Neural progenitor cell (in vitro differentiated cells): Measurements from ENCODE around the gene OPTC. TPM values are rescaled to one million over a fixed set of nuclear protein-coding genes. Genes with fewer than 3 reads are reported as not detected.
A peak's percentile ranks its signal among the peaks of the same experiment; 100 is the strongest.

Experiments
- DNase-seq: peaks from one replicate; pipeline ENCODE4 v3.0.0-alpha.2; 2016; ENCODE audit warnings: low spot score
- H2AFZ ChIP-seq: fragments of 200-600 bp; sonication (generic); replicated peaks from 2 replicates; pipeline ENCODE4 v1.6.1; 2016; ENCODE audit warnings: antibody characterized with exemption
- H3F3A ChIP-seq: fragments of 200-600 bp; sonication (generic); 2 replicates; pipeline ENCODE4 v1.6.1; 2016; ENCODE audit warnings: antibody characterized with exemption, low read depth
- H3K27ac ChIP-seq: fragments of 200-600 bp; sonication (generic); 2 replicates; pipeline ENCODE4 v1.5.1; 2016; ENCODE audit warnings: mild to moderate bottlenecking
- H3K27me3 ChIP-seq: fragments of 200-600 bp; sonication (generic); 2 replicates; pipeline ENCODE4 v1.6.1; 2016; ENCODE audit warnings: mild to moderate bottlenecking, moderate library complexity
- H3K36me3 ChIP-seq: fragments of 200-600 bp; sonication (generic); 2 replicates; pipeline ENCODE4 v1.5.1; 2016
- H3K4me1 ChIP-seq: fragments of 200-600 bp; sonication (generic); 2 replicates; pipeline ENCODE4 v1.6.1; 2016; ENCODE audit warnings: mixed run types
- H3K4me2 ChIP-seq: fragments of 200-600 bp; sonication (generic); 2 replicates; pipeline ENCODE4 v1.6.1; 2016
- H3K4me3 ChIP-seq: fragments of 200-600 bp; sonication (generic); 2 replicates; pipeline ENCODE4 v1.5.1; 2016
- H3K79me2 ChIP-seq: fragments of 200-600 bp; sonication (generic); 2 replicates; pipeline ENCODE4 v1.6.1; 2016; ENCODE audit warnings: low read depth
- H3K9ac ChIP-seq: fragments of 200-600 bp; sonication (generic); 2 replicates; pipeline ENCODE4 v1.6.1; 2016
- H3K9me3 ChIP-seq: fragments of 200-600 bp; sonication (generic); 2 replicates; pipeline ENCODE4 v1.5.1; 2016; ENCODE audit warnings: low read depth
- H4K20me1 ChIP-seq: fragments of 200-600 bp; sonication (generic); 2 replicates; pipeline ENCODE4 v1.6.1; 2016; ENCODE audit warnings: low read depth
- H3K27ac Mint-ChIP-seq: 3 replicates; pipeline ENCODE4 v1.8.0; 2021; ENCODE audit warnings: mixed read lengths
- H3K27me3 Mint-ChIP-seq: 2 replicates; pipeline ENCODE4 v1.8.0; 2022; ENCODE audit warnings: low read depth, mild to moderate bottlenecking, inconsistent platforms, moderate library complexity, mixed read lengths; ENCODE audit not compliant: insufficient read depth
- H3K36me3 Mint-ChIP-seq: 3 replicates; pipeline ENCODE4 v1.8.0; 2021; ENCODE audit warnings: mixed read lengths
- H3K4me1 Mint-ChIP-seq: 3 replicates; pipeline ENCODE4 v1.8.0; 2021; ENCODE audit warnings: mixed read lengths
- H3K4me3 Mint-ChIP-seq: 3 replicates; pipeline ENCODE4 v1.8.0; 2021; ENCODE audit warnings: mild to moderate bottlenecking, moderate library complexity, mixed read lengths
- H3K9me3 Mint-ChIP-seq: 3 replicates; pipeline ENCODE4 v1.8.0; 2020; ENCODE audit warnings: mixed read lengths
- CTCF ChIP-seq: fragments of 200-600 bp; sonication (generic); IDR thresholded peaks from 2 replicates; pipeline ENCODE4 v1.5.1; 2017; ENCODE audit warnings: antibody characterized with exemption, mild to moderate bottlenecking
- EZH2 ChIP-seq: fragments of 200-600 bp; sonication (generic); IDR thresholded peaks from 2 replicates; pipeline ENCODE4 v1.6.1; 2017; ENCODE audit warnings: antibody characterized with exemption, mild to moderate bottlenecking, moderate library complexity
- EZH2phosphoT487 ChIP-seq: fragments of 200-600 bp; sonication (generic); IDR thresholded peaks from 2 replicates; pipeline ENCODE4 v1.6.1; 2017; ENCODE audit warnings: antibody characterized with exemption
- total RNA-seq: library from RNA; depleted of rRNA; stranded (reverse); fragments of >200 nt; gene quantifications from 2 replicates; pipeline ENCODE4 v1.2.3, GENCODE V29; 2015; ENCODE audit warnings: low replicate concordance

The OPTC gene
- total RNA-seq, 1 donor from 2014 or later: not detected

- no peak overlapping the region for H2AFZ ChIP-seq
- no peak overlapping the region for H3K9ac ChIP-seq
- H3K4me2 ChIP-seq: no peak overlapping the region
- H3K36me3 ChIP-seq: no peaks in the 10 kb centered on the region
- H3K27me3 Mint-ChIP-seq: peaks cover 3% of the 10 kb centered on the region
- no peaks in the 10 kb centered on the region for H3K9me3 ChIP-seq
- H3K27ac Mint-ChIP-seq: peak overlapping the region; percentile 43
- peaks cover 6% of the 10 kb centered on the region for H3F3A ChIP-seq
- no peak for DNase-seq
- no peak overlapping the region for H3K4me3 ChIP-seq
- H3K4me1 ChIP-seq: peaks cover 28% of the 10 kb centered on the region
- TF ChIP-seq EZH2phosphoT487 (no peak), CTCF (no peak), EZH2 (no peak)
- H3K27me3 ChIP-seq: no peaks in the 10 kb centered on the region
- no peak overlapping the region for H3K4me3 Mint-ChIP-seq
- H4K20me1 ChIP-seq: no peaks in the 10 kb centered on the region
- H3K9me3 Mint-ChIP-seq: no peaks in the 10 kb centered on the region
- no peak overlapping the region for H3K27ac ChIP-seq
- peaks cover 49% of the 10 kb centered on the region for H3K4me1 Mint-ChIP-seq
- H3K79me2 ChIP-seq: no peaks in the 10 kb centered on the region
- H3K36me3 Mint-ChIP-seq: no peaks in the 10 kb centered on the region
Measured at GRCh38 chr1:203464226-203464625, 29.7 kb upstream of the OPTC start.

GRCh38 chr1:203464743-203465142 lies 29.2 kb upstream of the OPTC start:
- H3K36me3 Mint-ChIP-seq: no peaks in the 10 kb centered on the region
- no peak overlapping the region for H3K4me2 ChIP-seq
- no peaks in the 10 kb centered on the region for H3K79me2 ChIP-seq
- H4K20me1 ChIP-seq: no peaks in the 10 kb centered on the region
- TF ChIP-seq EZH2: no peak
- TF ChIP-seq EZH2phosphoT487: no peak
- no peak for TF ChIP-seq CTCF
- no peak overlapping the region for H3K27ac Mint-ChIP-seq
- no peaks in the 10 kb centered on the region for H3K9me3 ChIP-seq
- peaks cover 28% of the 10 kb centered on the region for H3K4me1 ChIP-seq
- no peak overlapping the region for H3K9ac ChIP-seq
- H2AFZ ChIP-seq: no peak overlapping the region
- H3K9me3 Mint-ChIP-seq: no peaks in the 10 kb centered on the region
- H3K4me1 Mint-ChIP-seq: peaks cover 49% of the 10 kb centered on the region
- H3K27me3 ChIP-seq: no peaks in the 10 kb centered on the region
- H3K27ac ChIP-seq: no peak overlapping the region
- H3F3A ChIP-seq: peaks cover 6% of the 10 kb centered on the region
- H3K4me3 Mint-ChIP-seq: no peak overlapping the region
- no peak for DNase-seq
- H3K4me3 ChIP-seq: no peak overlapping the region
- H3K27me3 Mint-ChIP-seq: peaks cover 3% of the 10 kb centered on the region
- no peaks in the 10 kb centered on the region for H3K36me3 ChIP-seq

- Histone ChIP-seq H3K27me3 (no peaks in the 10 kb centered on the region), H3K9me3 (no peaks in the 10 kb centered on the region), H3F3A (peaks cover 6% of the 10 kb centered on the region), H3K27ac (no peak overlapping the region), H3K4me1 (peaks cover 28% of the 10 kb centered on the region), H2AFZ (no peak overlapping the region), H3K9ac (no peak overlapping the region), H3K4me3 (no peak overlapping the region), H3K4me2 (peak overlapping the region; percentile 33), H4K20me1 (no peaks in the 10 kb centered on the region), H3K36me3 (no peaks in the 10 kb centered on the region), H3K79me2 (no peaks in the 10 kb centered on the region)
- TF ChIP-seq EZH2phosphoT487 (no peak), EZH2 (no peak), CTCF (no peak)
- H3K27ac Mint-ChIP-seq: peak overlapping the region; percentile 97
- no peaks in the 10 kb centered on the region for H3K36me3 Mint-ChIP-seq
- no peak overlapping the region for H3K4me3 Mint-ChIP-seq
- no peaks in the 10 kb centered on the region for H3K9me3 Mint-ChIP-seq
- peaks cover 3% of the 10 kb centered on the region for H3K27me3 Mint-ChIP-seq
- DNase-seq: no peak
- peaks cover 54% of the 10 kb centered on the region for H3K4me1 Mint-ChIP-seq
Measured at GRCh38 chr1:203465146-203465798, 28.7 kb upstream of the OPTC start.
